ENCODE data around the gene CEP85L.

The CEP85L gene

DNA sequence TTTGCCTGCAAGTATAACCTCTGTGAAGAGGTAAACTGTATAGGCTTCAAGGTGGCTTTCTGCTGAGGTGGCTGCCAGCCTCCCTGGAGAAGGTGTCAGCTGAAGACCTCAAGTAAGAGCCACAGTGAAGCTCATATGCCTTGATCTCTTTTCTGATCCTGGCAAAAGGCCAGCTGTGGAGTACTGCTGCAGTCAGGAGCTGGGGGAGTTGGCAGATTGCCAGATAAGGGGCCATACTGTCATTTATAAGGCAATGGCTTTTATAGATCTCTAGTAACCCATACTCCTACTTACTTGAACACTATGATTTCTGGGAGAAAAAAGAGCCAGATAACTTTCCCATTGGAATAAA, 8.8 kb upstream of the CEP85L start:
- no peak for DNase-seq (ENCODE audit: low read depth)

DNA sequence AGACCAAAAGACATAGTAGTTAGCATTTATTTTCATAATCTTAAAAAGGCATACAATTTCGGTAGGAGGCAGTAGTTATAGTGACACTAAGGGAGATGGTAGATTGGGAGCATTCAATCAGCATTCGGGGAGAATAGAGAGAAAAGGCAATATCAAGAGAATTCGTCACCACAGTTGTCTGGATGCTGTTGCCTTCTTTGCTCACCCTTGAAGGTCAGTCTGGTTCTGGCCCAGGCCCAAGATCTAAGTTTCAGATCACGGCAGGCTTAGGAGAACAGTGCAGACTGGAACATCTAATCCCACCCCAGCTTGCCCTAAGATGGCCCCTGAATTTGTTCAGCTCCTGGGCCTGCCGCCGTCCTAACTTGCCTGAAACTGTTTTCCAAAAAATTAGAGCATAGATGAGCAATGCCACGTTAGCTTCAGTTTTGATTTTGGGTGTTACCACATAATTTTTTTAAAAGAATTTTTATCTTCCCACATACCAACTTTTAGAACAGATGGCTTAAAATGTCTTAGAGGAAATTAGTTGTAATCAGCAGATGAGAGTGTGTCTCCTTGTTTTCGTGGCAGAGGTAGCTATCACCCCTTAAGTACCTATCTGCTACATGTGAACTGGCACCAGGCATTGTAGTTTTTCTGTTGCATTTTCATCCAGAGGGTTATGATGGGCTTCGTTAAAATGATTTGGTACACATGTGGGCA, 8.3 kb upstream of the CEP85L start:
- no peak for DNase-seq (ENCODE audit: low read depth)

DNA sequence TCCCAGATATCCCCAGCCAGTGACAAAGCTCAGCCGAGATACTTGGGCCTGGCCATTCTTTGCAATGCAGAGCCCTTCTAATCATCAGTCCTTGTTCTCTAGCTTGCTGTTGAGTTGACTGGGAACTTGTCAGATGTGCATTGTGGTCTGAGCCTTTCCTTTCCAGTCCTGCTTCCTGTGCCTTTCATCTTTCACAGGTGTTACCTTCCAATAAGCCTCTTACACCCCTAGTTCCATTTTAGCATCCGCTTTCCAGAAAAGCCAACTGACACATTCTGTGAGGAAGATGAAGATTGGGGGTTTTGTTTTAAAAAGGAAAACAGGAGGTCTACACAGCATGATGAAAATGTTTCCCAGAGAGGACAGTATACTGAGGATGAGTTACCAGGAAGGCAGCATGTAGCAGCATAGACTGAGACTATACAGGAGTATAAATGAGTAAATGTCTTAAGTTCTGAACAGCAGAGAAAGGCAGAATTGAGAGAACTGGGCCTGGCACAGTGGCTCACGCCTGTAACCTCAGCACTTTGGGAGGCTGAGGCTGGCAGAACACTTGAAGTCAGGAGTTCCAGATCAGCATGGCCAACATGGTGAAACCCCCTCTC, 5.6 kb upstream of the CEP85L start:
- DNase-seq (ENCODE audit: low read depth) = no peak

DNA sequence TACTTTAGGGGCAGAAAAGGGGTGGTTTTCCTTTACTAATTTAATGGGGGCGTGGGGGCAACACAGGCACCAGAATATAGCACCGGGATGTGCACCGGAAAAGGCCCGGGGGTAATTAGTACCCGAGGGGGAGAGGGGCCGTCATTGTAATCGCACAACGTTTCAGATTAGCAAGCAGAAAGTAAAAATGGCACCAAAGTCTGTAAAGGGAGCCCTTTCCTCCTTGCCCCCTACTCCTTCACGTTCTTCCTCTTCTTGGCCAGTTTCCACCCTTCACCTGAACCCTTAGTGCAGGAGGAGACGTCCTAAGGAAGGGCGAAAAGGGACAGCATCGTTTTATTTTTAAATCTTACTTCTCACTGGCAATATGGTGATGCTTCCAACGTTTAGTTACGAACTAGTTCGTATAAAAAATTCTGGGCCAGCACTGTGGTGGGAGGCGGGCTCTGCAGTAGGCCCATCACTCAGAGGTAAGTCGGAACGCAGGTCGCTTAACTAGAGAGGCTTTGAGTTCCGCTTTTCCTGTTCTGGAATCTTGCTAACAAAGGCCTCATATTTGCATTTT, 742 bp upstream of the CEP85L start:
- no peak for DNase-seq (ENCODE audit: low read depth)

DNA sequence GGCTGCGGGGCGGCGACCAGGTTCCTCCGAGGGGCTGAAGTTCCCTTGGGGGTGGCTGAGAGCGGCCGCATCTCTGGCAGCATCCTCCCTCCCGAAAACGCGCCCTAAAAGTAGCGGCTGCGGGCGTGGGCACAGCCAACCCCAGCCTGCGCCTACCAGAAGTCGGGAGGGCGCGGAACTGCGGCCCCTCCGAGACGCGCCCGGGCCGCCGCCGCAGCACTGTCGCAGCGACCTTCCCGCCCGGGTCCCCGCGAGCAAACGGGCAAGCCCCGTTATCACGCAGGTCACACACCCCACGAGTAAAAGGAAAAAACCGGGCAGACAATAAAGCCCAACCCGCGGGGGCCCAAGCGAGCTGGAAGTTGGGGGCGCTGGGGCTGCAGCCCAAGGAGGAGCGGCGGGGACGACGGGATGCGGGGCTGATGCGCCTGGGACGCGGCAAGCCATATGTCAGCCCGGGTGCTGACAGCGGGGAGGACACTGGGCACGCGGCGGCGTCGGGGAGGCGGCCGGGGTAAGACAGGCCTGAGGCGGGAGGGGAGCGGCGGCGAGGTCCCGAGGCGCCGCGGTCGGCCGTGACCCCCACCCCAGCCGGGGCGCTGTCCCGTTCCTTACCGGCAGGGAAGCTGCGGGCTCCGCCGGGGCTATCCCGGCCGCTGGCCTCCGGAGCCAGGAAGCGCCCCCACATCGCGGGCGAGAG, 659 bp downstream of the CEP85L start:
- no peak for DNase-seq (ENCODE audit: low read depth)

DNA sequence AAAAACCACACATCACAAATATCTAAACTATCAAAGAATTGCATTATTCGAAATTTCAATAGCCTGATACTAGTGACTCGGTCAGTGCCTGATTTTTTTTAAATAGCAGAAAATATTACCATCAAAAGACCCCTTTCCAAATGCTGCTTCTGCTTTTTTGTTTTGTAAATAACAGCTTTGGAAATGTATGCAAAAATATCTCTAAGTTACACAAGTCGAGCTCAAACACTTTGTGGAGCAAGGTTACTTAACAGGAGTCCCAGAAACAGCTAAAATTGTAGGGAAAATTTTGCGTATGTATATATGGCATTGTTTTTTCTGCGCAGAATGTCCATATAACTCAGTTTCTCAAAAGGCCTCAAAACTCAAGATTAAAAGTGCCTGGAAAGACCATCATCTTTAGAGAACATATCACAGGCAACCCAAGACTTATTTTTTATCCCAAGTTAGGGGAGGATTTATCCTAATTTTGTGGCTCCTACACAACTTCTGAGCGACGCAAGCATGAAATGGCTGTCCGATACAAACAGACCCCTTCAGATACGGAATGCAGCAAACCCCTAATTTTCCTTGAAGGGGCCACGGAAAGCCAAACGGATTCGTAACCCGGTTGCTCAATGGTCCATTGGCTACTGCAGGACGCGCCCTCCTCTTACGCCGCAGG, 1.3 kb downstream of the CEP85L start:
- peak; percentile 28 for DNase-seq (ENCODE audit: low read depth)

DNA sequence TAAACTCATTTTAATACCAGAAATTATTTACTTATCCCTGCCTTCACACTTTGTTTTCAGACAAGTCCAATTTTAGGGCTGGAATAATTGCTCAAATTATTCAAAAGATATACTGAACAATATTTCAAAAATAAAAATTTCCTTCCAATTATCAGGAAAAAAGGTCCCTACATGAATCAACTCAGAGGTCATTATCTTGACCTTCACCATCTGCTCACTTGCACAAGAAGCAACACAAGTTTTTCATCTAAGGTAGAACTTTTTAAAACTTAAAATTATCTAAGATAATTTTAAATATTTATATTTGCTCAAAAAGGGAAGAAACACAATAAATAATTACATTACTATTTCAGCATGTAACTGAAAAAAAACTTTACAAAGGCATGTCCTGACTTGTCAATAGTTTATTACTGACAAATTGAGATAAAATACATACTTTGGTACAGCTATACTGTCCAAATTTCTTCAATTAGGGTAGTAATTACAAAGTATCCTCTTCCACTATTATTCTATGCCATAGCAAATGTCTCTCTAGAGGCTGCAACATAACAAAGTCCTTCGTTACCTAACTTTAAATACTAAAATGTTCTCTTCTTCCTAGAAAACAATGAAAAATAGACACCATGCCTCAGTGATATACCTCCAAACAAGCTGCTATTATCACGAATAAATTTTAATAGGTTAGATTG, 2.4 kb downstream of the CEP85L start:
- no peak for DNase-seq (ENCODE audit: low read depth)

DNA sequence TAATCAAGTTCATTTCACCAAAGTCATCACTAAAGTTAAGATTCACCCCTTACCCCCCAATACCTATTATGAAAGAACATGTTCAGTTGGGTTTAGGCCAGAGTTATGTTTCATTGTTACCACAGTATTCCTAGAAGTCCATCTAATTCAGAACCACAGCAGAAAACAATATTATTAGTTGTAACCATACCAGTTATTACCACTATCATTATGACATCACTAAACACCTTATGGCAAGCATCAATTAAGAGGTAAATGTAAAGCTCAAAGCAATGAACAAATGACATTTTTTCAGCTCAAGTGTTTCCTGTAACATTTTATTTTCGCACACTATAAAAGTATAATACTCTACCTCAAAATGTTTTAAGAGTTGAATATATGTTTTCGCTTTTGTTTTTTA, 4.4 kb downstream of the CEP85L start:
- DNase-seq (ENCODE audit: low read depth) = no peak

DNA sequence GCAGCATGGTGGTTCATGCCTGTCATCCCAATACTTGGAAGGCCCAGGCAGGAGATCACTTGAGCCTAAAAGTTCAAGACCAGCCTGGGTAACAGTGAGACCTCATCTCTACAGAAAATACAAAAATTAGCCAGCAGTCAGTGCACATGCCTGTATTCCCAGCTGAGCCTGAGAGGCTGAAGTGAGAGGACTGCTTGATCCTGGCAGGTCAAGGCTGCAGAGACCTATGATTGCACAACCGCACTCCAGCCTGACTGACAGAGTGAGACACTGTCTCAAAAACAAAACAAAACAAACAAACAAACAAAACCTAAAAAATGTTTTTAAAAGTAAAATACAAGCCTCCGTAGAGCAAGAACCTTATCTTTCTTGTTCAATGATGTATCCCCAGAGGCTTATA, 6.0 kb downstream of the CEP85L start:
- no peak for DNase-seq (ENCODE audit: low read depth)

DNA sequence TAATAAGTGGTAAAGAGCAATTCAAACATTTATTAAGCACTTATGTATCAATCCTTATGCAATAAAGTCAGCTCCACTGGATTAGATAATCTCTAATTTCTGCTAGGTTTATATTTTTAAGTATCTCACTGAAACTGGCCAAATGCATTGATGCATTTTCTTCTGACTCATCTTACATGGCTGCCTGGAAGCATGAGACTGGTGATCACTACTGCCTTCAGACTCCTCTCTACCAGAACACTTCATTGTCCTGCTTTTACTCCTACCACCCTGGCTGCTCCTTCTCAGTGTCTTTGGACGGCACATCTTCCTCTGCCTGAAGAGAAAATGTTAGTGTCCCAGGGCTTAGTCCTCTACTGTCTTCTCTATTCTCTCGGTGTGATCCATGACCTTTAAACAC, 7.4 kb downstream of the CEP85L start:
- no peak for DNase-seq (ENCODE audit: low read depth)

DNA sequence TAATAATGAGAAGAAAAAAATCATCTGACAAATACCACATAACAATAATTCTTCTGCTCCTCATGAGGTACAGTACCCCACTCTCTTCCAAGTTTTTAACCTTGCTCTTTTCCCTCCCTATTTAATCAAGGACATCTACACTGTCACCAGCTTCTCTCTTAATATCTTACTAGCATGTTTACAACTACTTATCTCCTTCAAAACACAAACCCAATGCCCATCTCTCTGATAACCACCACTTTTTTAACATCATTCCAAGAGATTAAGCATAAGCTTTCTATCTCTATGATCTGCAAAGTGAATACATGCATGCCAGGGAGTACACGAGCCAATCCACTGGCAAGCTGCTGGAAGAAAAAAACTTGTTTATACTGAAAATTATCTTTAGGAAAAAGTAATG, 10.3 kb downstream of the CEP85L start:
- DNase-seq (ENCODE audit: low read depth) = no peak

DNA sequence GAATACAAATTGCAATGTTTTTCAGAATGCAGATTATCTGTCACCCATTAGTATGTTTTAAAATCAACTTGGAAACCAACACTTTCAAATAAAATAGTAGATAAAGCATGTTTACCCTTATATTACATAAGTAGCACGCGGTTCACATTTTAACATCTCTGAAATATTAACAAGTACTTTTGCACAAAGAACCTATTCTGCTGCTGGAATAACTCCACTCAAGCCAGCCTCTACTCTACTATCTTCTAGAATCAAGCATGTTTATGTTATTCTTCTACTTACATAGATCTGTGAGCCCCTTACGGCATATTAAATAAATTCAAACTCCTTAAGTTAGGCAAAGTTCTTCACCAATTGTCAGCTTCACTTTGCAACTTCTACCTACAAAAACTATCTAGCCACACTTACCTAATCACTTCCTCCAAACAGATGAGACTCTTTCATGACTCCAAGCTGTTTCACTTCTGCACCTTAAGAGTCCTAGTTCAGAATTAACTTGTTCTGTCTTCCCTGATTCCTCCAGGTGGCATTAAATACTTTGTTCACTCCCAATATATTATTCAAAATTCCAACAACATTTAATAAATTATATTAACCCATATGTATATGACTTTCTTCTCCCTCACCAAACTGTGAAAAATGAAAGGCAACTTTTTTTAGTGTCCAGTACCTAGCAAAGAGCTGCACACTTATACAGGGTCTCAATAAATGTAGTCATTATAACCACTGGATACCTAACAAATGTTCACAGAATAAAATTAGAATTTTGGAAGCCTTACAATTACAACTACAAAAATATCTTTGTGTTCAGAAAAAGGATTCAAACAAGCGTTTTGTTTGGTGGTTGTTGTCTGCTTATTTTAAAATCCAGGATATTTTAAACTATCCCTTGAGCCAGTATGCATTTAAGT, 12.1 kb downstream of the CEP85L start:
- no peak for DNase-seq (ENCODE audit: low read depth)

DNA sequence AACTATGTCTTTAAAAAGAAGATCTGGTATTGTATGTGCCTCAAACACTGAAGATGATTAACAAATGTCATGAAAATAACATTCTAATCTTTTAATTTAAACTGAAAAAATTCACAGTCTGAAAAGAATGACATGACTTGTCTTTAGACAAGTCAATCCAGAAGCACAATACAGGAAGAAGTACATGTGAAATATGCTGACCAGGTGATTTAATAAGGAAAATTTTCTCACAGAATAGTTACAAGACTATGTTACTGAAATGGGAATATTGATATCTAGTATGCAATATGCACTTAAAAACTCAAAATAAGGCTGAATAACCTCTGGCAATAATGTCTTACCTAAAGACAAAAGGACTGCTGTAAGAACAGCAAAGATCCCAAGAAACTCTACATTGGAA, 13.1 kb downstream of the CEP85L start:
- DNase-seq (ENCODE audit: low read depth) = no peak

DNA sequence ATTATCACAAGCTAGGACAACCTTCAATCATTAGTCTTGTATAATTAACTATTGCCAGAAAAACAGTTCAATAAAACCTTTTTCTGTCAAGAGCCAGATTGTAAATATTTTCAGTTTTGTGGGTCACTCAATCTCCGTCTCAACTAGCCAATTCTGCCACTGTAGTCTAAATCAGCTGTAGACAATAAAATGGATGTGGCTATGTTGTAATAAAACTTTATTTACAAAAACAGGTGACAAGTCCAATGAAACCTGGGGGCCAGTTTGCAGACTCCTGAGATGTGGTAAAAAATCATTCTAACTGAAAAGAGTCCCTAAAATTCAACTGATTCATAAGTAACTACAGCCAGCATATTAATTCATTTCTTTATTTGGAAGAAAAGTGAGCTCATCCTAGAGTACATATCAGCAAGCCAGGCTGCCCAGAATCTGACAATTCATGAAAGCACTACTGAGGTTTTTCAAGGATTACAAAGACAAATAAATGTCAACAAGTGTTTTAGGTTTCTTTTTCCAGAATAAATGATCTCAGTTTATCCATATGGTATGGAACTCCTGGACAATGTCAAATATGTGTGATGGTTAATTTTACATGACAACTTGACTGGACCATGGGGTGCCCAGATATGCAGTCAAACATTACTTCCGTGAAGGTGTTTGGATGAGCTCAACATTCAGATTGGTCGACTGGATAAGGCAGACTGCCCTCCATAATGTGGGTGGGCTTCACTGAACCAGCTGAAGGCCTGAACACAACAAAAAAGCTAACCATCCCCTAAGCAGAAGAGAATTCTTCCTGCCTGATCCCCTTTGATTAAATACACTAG, 15.3 kb downstream of the CEP85L start:
- no peak for DNase-seq (ENCODE audit: low read depth)

DNA sequence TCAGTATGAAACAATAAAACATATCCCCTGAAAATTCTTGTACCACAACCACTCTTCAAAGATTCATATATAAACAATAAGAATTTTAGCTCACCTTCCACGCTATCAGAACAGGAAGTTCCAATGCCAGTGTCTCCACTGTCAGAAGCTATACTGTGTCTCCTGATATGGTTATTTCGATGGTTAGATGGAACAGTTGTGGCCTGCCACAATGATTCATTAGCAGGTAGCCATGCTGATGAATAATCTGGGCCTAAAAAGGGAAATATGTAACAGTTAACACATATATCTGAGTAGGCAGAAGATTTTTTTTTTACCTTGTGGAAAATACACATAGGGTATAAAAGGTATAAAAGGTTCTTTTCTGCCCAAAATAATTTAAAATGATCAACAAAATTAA, 19.0 kb downstream of the CEP85L start:
- DNase-seq (ENCODE audit: low read depth) = no peak

DNA sequence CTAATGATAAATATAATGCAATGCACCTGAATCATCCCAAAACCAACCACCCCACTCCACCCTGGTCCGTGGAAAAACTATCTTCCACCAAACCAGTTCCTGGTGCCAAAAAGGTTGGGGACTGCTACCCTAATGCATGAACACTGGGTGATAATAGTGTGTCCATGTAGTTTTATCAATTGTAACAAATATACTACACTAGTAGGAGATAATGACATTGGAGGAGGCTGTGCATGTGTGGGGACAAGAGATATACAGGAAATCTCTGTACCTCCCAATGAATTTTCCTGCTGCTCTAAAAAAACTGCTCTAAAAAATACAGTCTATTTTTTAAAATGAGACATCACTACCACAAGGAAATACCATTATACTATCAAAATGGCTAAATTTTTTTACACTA, 20.5 kb downstream of the CEP85L start:
- no peak for DNase-seq (ENCODE audit: low read depth)

DNA sequence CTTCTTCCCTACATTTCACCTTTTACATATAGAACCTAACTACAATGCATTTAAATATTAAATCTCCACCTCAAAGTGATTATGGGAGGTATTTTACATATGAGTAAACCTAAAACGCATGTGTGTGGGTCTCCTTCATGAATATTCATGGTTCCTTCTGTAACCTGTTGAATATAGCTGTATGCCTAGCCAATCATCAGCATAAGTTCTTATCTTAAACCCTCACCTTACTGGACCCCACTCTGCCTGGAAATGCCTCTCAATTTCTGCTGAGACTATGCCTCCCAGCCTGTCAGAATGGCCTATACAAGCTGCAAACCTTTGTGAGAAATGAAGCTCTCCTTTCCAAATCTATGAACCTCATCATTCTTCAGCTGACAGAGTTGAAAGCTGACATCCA, 21.3 kb downstream of the CEP85L start:
- no peak for DNase-seq (ENCODE audit: low read depth)

DNA sequence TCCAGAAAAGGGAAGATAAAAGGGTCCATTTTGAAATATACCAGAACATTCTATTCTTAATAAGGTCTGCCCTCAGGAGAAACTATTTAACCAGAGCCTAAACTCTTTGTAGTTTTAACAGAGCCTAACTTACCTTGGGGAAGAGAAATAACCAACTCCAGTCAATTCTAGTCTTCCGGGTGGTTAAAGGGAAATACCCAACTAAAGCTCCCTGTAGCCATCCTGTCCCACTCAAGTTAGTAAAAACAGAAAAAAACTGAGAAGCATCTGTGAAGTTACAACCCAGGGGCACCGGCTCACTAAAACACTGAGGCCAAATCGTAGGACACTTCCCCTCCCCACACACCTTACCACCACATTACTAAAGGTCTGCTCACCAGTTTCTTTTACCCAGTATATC, 23.7 kb downstream of the CEP85L start:
- no peak for DNase-seq (ENCODE audit: low read depth)

DNA sequence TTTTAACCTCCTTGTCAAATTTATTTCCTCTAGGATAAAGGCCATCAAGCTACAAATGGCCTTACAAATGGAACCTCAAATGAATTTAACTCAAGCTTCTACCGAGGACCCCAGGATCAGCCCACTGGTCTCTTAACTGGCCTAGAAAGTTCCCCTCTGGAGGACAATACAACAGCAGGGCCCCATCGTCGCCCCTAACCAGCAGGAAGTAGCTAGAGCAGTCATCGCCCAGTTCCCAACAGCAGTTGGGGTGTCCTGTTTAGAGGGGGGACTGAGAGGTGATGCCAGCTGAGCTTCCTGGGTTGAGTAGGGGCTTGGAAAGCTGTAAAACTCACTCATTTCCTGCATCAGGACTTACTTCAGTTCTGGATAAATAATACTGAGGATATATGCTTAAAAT, 25.6 kb downstream of the CEP85L start:
- no peak for DNase-seq (ENCODE audit: low read depth)

DNA sequence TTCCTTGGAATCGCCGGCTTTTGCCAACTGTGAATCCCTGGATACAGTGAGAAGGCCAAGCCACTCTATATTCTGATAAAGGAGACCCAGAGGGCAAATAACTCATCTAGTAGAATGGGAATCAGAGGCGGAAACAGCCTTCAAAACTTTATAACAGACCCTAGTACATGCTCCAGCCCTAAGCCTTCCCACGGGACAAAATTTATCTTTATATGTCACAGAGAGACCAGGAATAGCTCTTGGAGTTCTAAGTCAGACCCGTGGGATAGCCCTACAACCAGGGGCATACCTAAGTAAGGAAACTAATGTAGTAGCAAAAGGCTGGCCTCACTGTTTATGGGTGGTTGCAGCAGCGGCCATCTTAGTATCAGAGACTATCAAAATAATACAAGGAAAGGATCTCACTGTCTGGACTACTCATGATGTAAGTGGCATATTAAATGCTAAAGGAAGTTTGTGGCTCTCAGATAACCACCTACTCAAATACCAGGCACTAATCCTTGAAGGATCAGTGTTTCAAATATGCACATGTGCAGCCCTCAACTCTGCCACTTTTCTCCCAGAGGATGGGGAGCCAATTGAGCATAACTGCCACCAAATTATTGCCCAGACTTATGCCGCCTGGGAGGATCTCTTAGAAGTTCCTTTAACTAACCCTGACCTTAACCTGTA, 29.5 kb downstream of the CEP85L start:
- DNase-seq (ENCODE audit: low read depth) = no peak

Measured in fibroblast of the conjunctiva (primary cell).